DOHH2 (cell line): ENCODE measurements around the gene EFCAB5.
"Not testable (repeated sequence)": the region's sequence is repeated elsewhere in the genome, so short reads cannot be mapped to it uniquely, and the experiment has no call there.

Experiments used
- EZH2phosphoT487 ChIP-seq: fragments of 200-600 bp; sonication (generic); IDR thresholded peaks from 2 replicates; pipeline ENCODE4 v1.6.1; 2017; ENCODE audit warnings: borderline replicate concordance, mild to moderate bottlenecking, antibody characterized with exemption, low read length, moderate library complexity, mixed read lengths
- TF ChIP-seq, protein P1 (sequence below): fragments of 200-600 bp; sonication (generic); IDR thresholded peaks from one replicate; pipeline ENCODE4 v1.5.1; 2014; ENCODE audit warnings: antibody characterized with exemption, mild to moderate bottlenecking, low read depth, low read length; ENCODE audit not compliant: poor library complexity, severe bottlenecking

DNA sequence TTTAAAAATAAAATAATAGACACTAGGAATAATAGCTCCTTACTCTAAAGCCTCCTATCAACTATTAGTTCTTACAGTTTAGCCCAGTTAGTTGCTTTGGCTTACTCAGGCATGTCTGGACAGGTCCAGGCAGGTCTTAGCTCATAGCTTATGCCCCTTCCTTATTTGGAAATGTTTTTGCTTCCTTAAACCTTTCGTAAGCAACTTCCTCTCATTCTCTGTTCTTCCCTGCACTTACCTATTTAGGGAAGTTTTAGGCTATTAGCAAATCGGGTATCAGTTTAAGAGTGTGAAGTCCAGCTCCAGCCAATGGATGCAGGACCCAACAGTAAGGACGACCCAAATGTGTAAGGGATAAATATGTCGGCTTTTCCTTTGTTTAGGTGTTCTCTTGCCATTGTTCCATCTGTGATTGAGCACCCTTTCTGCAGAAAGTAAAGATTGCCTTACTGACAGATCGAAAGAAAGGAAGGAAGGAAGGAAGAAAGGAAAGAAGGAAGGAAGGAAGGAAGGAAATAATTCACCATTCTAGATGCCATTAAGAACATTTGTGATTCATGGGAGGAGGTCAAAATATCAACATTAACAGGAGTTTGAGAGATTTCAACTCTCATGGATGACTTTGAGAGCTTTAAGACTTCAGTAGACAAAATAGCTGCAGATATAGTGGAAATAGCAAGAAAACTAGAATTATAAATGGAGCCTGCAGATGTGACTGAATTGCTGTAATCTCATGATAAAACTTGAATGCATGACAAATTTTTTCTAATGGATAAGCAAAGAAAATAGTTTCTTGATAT lies 99.5 kb downstream of the EFCAB5 start:
- TF ChIP-seq, protein P1, sequence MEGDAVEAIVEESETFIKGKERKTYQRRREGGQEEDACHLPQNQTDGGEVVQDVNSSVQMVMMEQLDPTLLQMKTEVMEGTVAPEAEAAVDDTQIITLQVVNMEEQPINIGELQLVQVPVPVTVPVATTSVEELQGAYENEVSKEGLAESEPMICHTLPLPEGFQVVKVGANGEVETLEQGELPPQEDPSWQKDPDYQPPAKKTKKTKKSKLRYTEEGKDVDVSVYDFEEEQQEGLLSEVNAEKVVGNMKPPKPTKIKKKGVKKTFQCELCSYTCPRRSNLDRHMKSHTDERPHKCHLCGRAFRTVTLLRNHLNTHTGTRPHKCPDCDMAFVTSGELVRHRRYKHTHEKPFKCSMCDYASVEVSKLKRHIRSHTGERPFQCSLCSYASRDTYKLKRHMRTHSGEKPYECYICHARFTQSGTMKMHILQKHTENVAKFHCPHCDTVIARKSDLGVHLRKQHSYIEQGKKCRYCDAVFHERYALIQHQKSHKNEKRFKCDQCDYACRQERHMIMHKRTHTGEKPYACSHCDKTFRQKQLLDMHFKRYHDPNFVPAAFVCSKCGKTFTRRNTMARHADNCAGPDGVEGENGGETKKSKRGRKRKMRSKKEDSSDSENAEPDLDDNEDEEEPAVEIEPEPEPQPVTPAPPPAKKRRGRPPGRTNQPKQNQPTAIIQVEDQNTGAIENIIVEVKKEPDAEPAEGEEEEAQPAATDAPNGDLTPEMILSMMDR, result not testable (repeated sequence)
- TF ChIP-seq EZH2phosphoT487, result not testable (repeated sequence)
